Epithelial cell of proximal tubule (primary cell): ENCODE results near the gene RBFOX2. TPM values are rescaled to one million over a fixed set of nuclear protein-coding genes. Genes with fewer than 3 reads are reported as not detected.
A peak's percentile ranks its signal among the peaks of the same experiment; 100 is the strongest.

ENCODE experiments used
- DNase-seq: peaks from one replicate; pipeline ENCODE4 v3.0.0-alpha.2; 2011; ENCODE audit warnings: low read depth
- H3K4me3 ChIP-seq: 2 replicates; pipeline ENCODE4 v1.5.1; 2011; ENCODE audit warnings: low read depth, mild to moderate bottlenecking, low read length
- CTCF ChIP-seq: conservative IDR thresholded peaks from 2 replicates; pipeline ENCODE4 v1.5.1; 2012; ENCODE audit warnings: low read depth, mild to moderate bottlenecking, low read length
- total RNA-seq: library from RNA; depleted of rRNA; stranded (reverse); fragments of >200 nt; gene quantifications from 2 replicates; pipeline ENCODE4 v1.2.3, GENCODE V29; 2015

Gene RBFOX2
- total RNA-seq, 1 donor from 2014 or later: 67.0 TPM

GRCh38 chr22:36068776-36069344, 40.2 kb upstream of the RBFOX2 start:
- TF ChIP-seq CTCF: no peak
- DNase-seq: no peak
- no peak overlapping the region for H3K4me3 ChIP-seq

GRCh38 chr22:36067235-36067558, 38.6 kb upstream of the RBFOX2 start:
- no peak overlapping the region for H3K4me3 ChIP-seq
- TF ChIP-seq CTCF: no peak
- no peak for DNase-seq

GRCh38 chr22:36065775-36066544, 37.3 kb upstream of the RBFOX2 start:
- DNase-seq: peak; percentile 42
- peak overlapping the region; percentile 56 for H3K4me3 ChIP-seq
- peak; percentile 99 for TF ChIP-seq CTCF

GRCh38 chr22:36065462-36065774, 36.8 kb upstream of the RBFOX2 start:
- TF ChIP-seq CTCF: no peak
- no peak for DNase-seq
- H3K4me3 ChIP-seq: peak overlapping the region; percentile 56

GRCh38 chr22:36064358-36064757, 35.7 kb upstream of the RBFOX2 start:
- TF ChIP-seq CTCF: no peak
- H3K4me3 ChIP-seq: no peak overlapping the region
- no peak for DNase-seq

GRCh38 chr22:36056980-36057379, 28.4 kb upstream of the RBFOX2 start:
- no peak for DNase-seq
- H3K4me3 ChIP-seq: no peak overlapping the region
- TF ChIP-seq CTCF: no peak
